OCI-LY3 (cell line): ENCODE data around the gene RDH5.

Experiments used
- H2AFZ ChIP-seq: fragments of 200-600, 300-600 bp; shearing (Covaris generic); 2 replicates; pipeline ENCODE4 v1.6.0; 2014; ENCODE audit warnings: antibody characterized with exemption, low read depth, low read length
- H3K27ac ChIP-seq: fragments of 200-600, 300-600 bp; sonication (generic); 2 replicates; pipeline ENCODE4 v1.5.1; 2014; ENCODE audit warnings: mild to moderate bottlenecking, low read length, moderate library complexity, mixed read lengths
- H3K27me3 ChIP-seq: fragments of 200-600, 300-600 bp; sonication (generic); 2 replicates; pipeline ENCODE4 v1.6.1; 2014; ENCODE audit warnings: low read depth, low read length, mixed read lengths
- H3K36me3 ChIP-seq: fragments of 200-600, 300-600 bp; sonication (generic); replicated peaks from 2 replicates; pipeline ENCODE3; 2014; ENCODE audit warnings: low read depth, low read length, mixed read lengths
- H3K4me1 ChIP-seq: fragments of 300-600, 200-600 bp; sonication (generic); 2 replicates; pipeline ENCODE4 v1.6.1; 2014; ENCODE audit warnings: low read length, mixed read lengths
- H3K4me2 ChIP-seq: fragments of 200-600, 300-600 bp; sonication (generic); 2 replicates; pipeline ENCODE4 v1.6.1; 2014; ENCODE audit warnings: low read length, mixed read lengths
- H3K4me3 ChIP-seq: fragments of 300-600, 200-600 bp; sonication (generic); 2 replicates; pipeline ENCODE4 v1.5.1; 2014; ENCODE audit warnings: antibody characterized with exemption, mild to moderate bottlenecking, low read length, moderate library complexity
- H3K79me2 ChIP-seq: fragments of 300-600, 200-600 bp; shearing (Covaris generic); 2 replicates; pipeline ENCODE4 v1.6.1; 2014; ENCODE audit warnings: mild to moderate bottlenecking, low read length, mixed read lengths
- H3K9ac ChIP-seq: fragments of 300-600, 200-600 bp; shearing (Covaris generic); 2 replicates; pipeline ENCODE4 v1.6.0; 2014; ENCODE audit warnings: mild to moderate bottlenecking, low read length, moderate library complexity
- H3K9me3 ChIP-seq: fragments of 200-600, 300-600 bp; shearing (Covaris generic); 2 replicates; pipeline ENCODE4 v1.6.1; 2014; ENCODE audit warnings: low read length, mixed read lengths; ENCODE audit not compliant: insufficient read depth
- H4K20me1 ChIP-seq: fragments of 200-600, 300-600 bp; sonication (generic); 2 replicates; pipeline ENCODE4 v1.6.1; 2016; ENCODE audit warnings: low read length, mixed read lengths; ENCODE audit not compliant: insufficient read depth
- EZH2phosphoT487 ChIP-seq: fragments of 200-600 bp; shearing (Covaris generic); IDR thresholded peaks from 2 replicates; pipeline ENCODE4 v1.6.1; 2018; ENCODE audit warnings: antibody characterized with exemption, mixed run types, low read depth
- TF ChIP-seq, protein P1 (sequence below): fragments of 200-600, 300-600 bp; sonication (generic); IDR thresholded peaks from 2 replicates; pipeline ENCODE4 v1.5.1; 2014; ENCODE audit warnings: antibody characterized with exemption, low read length, low read depth

RDH5 gene

DNA sequence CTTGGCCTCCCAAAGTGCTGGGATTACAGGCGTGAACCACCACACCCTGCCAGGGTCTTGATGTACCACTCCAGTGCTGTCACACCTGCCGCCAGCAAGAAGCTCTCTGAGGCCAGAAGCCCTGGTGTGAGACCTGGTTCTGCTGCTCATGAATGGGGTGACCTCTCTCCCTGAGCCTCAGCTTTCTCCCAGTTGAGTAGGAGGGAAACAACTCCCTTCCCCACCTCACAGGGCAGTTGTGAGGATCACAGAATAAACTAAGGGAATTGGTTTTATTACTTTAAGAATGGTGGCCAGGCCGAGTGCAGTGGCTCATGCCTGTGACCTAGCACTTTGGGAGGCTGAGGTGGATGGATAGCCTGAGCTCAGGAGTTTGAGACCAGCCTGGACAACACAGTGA lies 14.4 kb downstream of the RDH5 start:
- no peak overlapping the region for H3K4me3 ChIP-seq
- H3K79me2 ChIP-seq, result no peaks in the 10 kb centered on the region
- H2AFZ ChIP-seq, result no peak overlapping the region
- peaks cover 14% of the 10 kb centered on the region; the same call in 1 of the 2 replicates for H3K4me1 ChIP-seq
- H3K4me2 ChIP-seq, result no peak overlapping the region
- H3K36me3 ChIP-seq, result no peaks in the 10 kb centered on the region
- no peaks in the 10 kb centered on the region for H3K9me3 ChIP-seq
- H4K20me1 ChIP-seq, result no peaks in the 10 kb centered on the region
- no peaks in the 10 kb centered on the region for H3K27me3 ChIP-seq
- H3K27ac ChIP-seq, result no peak overlapping the region
- no peak overlapping the region for H3K9ac ChIP-seq
- TF ChIP-seq, protein P1, sequence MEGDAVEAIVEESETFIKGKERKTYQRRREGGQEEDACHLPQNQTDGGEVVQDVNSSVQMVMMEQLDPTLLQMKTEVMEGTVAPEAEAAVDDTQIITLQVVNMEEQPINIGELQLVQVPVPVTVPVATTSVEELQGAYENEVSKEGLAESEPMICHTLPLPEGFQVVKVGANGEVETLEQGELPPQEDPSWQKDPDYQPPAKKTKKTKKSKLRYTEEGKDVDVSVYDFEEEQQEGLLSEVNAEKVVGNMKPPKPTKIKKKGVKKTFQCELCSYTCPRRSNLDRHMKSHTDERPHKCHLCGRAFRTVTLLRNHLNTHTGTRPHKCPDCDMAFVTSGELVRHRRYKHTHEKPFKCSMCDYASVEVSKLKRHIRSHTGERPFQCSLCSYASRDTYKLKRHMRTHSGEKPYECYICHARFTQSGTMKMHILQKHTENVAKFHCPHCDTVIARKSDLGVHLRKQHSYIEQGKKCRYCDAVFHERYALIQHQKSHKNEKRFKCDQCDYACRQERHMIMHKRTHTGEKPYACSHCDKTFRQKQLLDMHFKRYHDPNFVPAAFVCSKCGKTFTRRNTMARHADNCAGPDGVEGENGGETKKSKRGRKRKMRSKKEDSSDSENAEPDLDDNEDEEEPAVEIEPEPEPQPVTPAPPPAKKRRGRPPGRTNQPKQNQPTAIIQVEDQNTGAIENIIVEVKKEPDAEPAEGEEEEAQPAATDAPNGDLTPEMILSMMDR, result no peak
- TF ChIP-seq EZH2phosphoT487, result no peak

DNA sequence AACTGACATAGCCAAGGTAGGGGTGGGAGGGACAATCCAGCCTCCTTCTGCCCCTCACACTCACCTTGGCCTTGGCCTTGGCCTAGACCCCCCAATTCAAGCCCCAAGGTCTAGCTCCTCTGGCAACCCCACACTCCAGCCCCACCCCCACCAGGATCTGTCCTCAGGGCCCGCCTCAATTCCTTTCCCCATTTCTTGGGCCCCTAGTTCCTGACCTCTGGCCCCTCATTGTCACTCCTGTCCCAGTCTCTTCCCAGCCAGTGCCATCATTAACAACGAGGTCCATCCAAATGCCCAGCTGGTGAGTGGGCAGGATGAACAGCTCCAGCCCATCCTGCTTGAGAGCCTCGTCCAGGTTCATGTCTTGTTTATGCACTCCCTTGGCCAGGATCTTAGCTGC lies 15.9 kb downstream of the RDH5 start:
- Histone ChIP-seq H3K9ac (no peak overlapping the region), H3K9me3 (no peaks in the 10 kb centered on the region), H3K36me3 (no peaks in the 10 kb centered on the region), H2AFZ (no peak overlapping the region), H4K20me1 (no peaks in the 10 kb centered on the region), H3K27ac (no peak overlapping the region), H3K4me2 (no peak overlapping the region), H3K4me1 (peaks cover 8% of the 10 kb centered on the region; the same call in 1 of the 2 replicates), H3K79me2 (no peaks in the 10 kb centered on the region), H3K4me3 (no peak overlapping the region), H3K27me3 (no peaks in the 10 kb centered on the region)
- TF ChIP-seq, protein P1, result no peak
- TF ChIP-seq EZH2phosphoT487, result no peak

DNA sequence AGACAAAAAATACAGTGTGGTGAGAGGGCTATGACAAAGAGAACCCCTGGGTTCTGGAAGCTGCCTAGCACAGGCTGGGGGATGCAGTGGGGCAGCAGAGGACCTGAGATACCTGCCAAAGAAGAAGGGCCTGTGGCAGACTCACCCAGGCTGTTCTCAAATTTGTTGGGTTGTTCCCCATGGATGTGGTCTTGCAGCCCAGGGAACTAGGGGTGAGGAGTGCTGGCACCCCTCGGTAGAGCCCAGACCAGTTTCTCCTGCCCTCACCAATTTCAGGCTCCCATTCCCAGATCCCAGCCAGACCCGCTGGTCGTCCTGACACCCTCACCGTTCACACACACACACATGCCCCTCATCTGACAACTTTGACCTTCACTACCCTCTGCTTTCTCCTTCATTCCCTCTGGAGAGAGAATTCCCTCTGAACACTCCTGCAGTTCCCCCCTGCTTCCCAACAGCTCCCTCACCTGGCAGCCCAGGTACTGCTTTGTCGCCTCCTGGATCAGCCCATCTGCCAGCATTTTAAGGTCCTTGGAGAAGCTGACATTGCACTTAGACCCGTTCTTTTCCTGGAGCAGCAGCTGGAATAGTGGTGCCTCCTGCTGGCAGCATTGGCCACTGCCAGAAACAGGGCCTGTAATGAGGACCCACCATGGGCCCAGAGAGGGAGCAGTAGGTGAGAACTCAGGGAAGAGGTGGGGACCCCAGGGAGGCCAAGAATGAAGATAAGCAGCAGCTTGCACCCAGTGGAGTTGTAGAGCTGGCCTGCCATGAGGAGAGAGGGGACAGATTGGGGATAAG lies 16.8 kb downstream of the RDH5 start:
- H2AFZ ChIP-seq, result no peak overlapping the region

DNA sequence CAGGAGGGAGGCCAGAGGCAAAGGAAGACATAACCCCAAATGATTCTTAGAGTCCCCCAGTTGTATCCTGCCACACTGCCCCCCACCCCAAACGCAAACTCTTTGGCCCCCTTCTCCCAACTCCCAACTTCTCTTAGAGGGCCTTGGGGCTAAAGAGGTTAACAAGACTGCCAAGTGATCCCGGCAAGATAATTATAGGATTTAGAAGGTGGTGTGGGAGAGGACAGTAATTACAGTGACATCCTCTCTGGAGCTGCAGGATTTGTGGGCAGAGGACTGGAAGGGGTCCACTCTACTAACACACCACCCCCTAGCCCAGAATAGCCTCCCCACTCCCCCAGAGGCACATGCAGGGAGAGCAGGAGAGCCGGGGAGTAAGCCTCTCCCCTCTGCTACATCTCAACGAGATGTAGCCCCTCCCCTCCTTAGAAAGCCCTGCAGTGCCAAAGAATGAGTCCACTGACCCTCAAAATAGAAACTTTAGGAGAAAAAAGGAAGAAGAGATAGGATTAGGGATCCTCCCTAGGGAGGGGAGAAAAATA lies 17.5 kb downstream of the RDH5 start:
- Histone ChIP-seq H2AFZ (peak overlapping the region; percentile 88), H3K9ac (peak overlapping the region; percentile 83), H3K4me2 (peak overlapping the region; percentile 94), H3K79me2 (no peaks in the 10 kb centered on the region), H3K9me3 (no peaks in the 10 kb centered on the region), H3K36me3 (no peaks in the 10 kb centered on the region), H4K20me1 (no peaks in the 10 kb centered on the region), H3K4me1 (peaks cover 11% of the 10 kb centered on the region), H3K27me3 (peaks cover 8% of the 10 kb centered on the region; the same call in 1 of the 2 replicates), H3K4me3 (peak overlapping the region; percentile 87), H3K27ac (peak overlapping the region; percentile 28; the same call in 1 of the 2 replicates)
- TF ChIP-seq EZH2phosphoT487, result no peak
- TF ChIP-seq, protein P1, result peak; percentile 2; the same call in 1 of the 2 replicates

More for the DNA sequence above, 16.8 kb downstream of the RDH5 start:
- H4K20me1 ChIP-seq, result no peaks in the 10 kb centered on the region
- H3K9me3 ChIP-seq, result no peaks in the 10 kb centered on the region
- H3K4me2 ChIP-seq, result peak overlapping the region; percentile 94
- H3K9ac ChIP-seq, result peak overlapping the region; percentile 83; the same call in 1 of the 2 replicates
- no peak overlapping the region for H3K4me3 ChIP-seq
- H3K79me2 ChIP-seq, result no peaks in the 10 kb centered on the region
- H3K27ac ChIP-seq, result no peak overlapping the region
- TF ChIP-seq, protein P1, result peak; percentile 78
- no peak for TF ChIP-seq EZH2phosphoT487
- H3K27me3 ChIP-seq, result peaks cover 4% of the 10 kb centered on the region; the same call in 1 of the 2 replicates
- peaks cover 8% of the 10 kb centered on the region; the same call in 1 of the 2 replicates for H3K4me1 ChIP-seq
- H3K36me3 ChIP-seq, result no peaks in the 10 kb centered on the region
